Neural cell (in vitro differentiated cells): ENCODE measurements around the gene SYNJ2BP. TPM values are rescaled to one million over a fixed set of nuclear protein-coding genes. Genes with fewer than 3 reads are reported as not detected.

ENCODE experiments used
- polyA plus RNA-seq: library from polyadenylated mRNA; depleted of rRNA; stranded (reverse); fragments of >200 nt; gene quantifications from 2 replicates; pipeline ENCODE4 v1.2.3, GENCODE V29; 2014

SYNJ2BP gene
- polyA plus RNA-seq, 1 donor from 2014 or later, result 27.7 TPM

Other genes starting within 250 kb of the SYNJ2BP start
- 2.9 and 5.0 TPM in 2 replicates for gene SLC8A3, start 228.1 kb downstream of the SYNJ2BP start, polyA plus RNA-seq
- 149 and 189 TPM in 2 replicates for gene COX16, start 57.4 kb downstream of the SYNJ2BP start, polyA plus RNA-seq
- gene ADAM21, start 35.1 kb upstream of the SYNJ2BP start, polyA plus RNA-seq, result 0.34 and 0.58 TPM in 2 replicates
- gene ADAM20, start 117.9 kb upstream of the SYNJ2BP start, polyA plus RNA-seq, result 0.57 and 0.74 TPM in 2 replicates
- gene MED6, start 183.6 kb upstream of the SYNJ2BP start, polyA plus RNA-seq, result 46.6 and 51.3 TPM in 2 replicates
- 11.1 and 14.2 TPM in 2 replicates for gene TTC9, start 224.8 kb upstream of the SYNJ2BP start, polyA plus RNA-seq